MCF 10A (cell line): ENCODE results near the gene BAIAP2L2. TPM values are rescaled to one million over a fixed set of nuclear protein-coding genes. Genes with fewer than 3 reads are reported as not detected.

Source experiments
- BruUV-seq: library from RNA; stranded (reverse); fragments of 400-500 nt; replicated peaks from 2 replicates; lab custom pipeline; 2021; lab: Mats Ljungman, UMichigan
- CTCF ChIA-PET: fragments of 300-600 bp; sonication (Branson Sonifier 250); formaldehyde crosslinking; extraction: SDS; loops from one replicate; lab custom pipeline; 2021; ENCODE audit warnings: antibody characterized with exemption, inconsistent platforms; lab: Yijun Ruan, JAX
- POLR2A ChIA-PET: fragments of 300-600, 350-650 bp; sonication (Branson Sonifier 250); formaldehyde crosslinking; extraction: SDS; loops from one replicate; lab custom pipeline; 2020; ENCODE audit warnings: antibody characterized with exemption, inconsistent platforms; lab: Yijun Ruan, JAX
- DNase-seq: peaks from one replicate; pipeline ENCODE4 v3.0.0-alpha.2; 2018; ENCODE audit not compliant: unreplicated experiment
- H3K27ac Mint-ChIP-seq: one replicate; pipeline ENCODE4 v1.8.0; 2022; ENCODE audit warnings: mild to moderate bottlenecking, low read depth, mixed read lengths; ENCODE audit not compliant: unreplicated experiment
- H3K27me3 Mint-ChIP-seq: one replicate; pipeline ENCODE4 v1.8.0; 2022; ENCODE audit warnings: mixed read lengths; ENCODE audit not compliant: insufficient read depth, unreplicated experiment
- H3K36me3 Mint-ChIP-seq: one replicate; pipeline ENCODE4 v1.8.0; 2022; ENCODE audit warnings: mild to moderate bottlenecking, moderate library complexity, mixed read lengths; ENCODE audit not compliant: insufficient read depth, unreplicated experiment
- H3K4me1 Mint-ChIP-seq: one replicate; pipeline ENCODE4 v1.8.0; 2022; ENCODE audit warnings: mixed read lengths; ENCODE audit not compliant: insufficient read depth, unreplicated experiment
- H3K4me3 Mint-ChIP-seq: one replicate; pipeline ENCODE4 v1.8.0; 2022; ENCODE audit warnings: mild to moderate bottlenecking, moderate library complexity, mixed read lengths; ENCODE audit not compliant: unreplicated experiment
- H3K9me3 Mint-ChIP-seq: one replicate; pipeline ENCODE4 v1.8.0; 2022; ENCODE audit warnings: mixed read lengths; ENCODE audit not compliant: unreplicated experiment
- intact Hi-C: fragments of 100-400 bp; cut with micrococcal nuclease; formaldehyde crosslinking; loops from 2 replicates; pipeline ENCODE4 v1.14.1; 2022
- total RNA-seq: library from RNA; stranded (reverse); gene quantifications from 2 replicates; pipeline ENCODE4 v1.2.3, GENCODE V29; 2022
- TF ChIP-seq, protein P1 (sequence below): fragments of 200-600 bp; IDR thresholded peaks from one replicate; pipeline ENCODE4 v1.8.0; 2022; ENCODE audit warnings: antibody characterized with exemption, mild to moderate bottlenecking; ENCODE audit not compliant: unreplicated experiment

The BAIAP2L2 gene
- total RNA-seq, 1 experiment from 2014 or later: 7.1 TPM

- ChIA-PET CTCF (interaction anchor here (0.6 to 2.3 kb wide), 3 partner anchors 23 to 84 kb away, joined by 3 to 10 read pairs (median 3); no protein-coding TSS in a partner anchor), POLR2A (interaction anchor here (1.3 kb wide), 1 partner anchor 64 kb away, joined by 3 read pairs; the partner anchor contains the start of gene MAFF)
- no TSS peak for BruUV-seq
- no peaks in the 10 kb centered on the region for H3K9me3 Mint-ChIP-seq
- no peak overlapping the region for H3K4me3 Mint-ChIP-seq
- H3K27ac Mint-ChIP-seq: no peak overlapping the region
- no peaks in the 10 kb centered on the region for H3K27me3 Mint-ChIP-seq
- H3K36me3 Mint-ChIP-seq: peaks cover 8% of the 10 kb centered on the region
- no peak for DNase-seq
- TF ChIP-seq, protein P1, sequence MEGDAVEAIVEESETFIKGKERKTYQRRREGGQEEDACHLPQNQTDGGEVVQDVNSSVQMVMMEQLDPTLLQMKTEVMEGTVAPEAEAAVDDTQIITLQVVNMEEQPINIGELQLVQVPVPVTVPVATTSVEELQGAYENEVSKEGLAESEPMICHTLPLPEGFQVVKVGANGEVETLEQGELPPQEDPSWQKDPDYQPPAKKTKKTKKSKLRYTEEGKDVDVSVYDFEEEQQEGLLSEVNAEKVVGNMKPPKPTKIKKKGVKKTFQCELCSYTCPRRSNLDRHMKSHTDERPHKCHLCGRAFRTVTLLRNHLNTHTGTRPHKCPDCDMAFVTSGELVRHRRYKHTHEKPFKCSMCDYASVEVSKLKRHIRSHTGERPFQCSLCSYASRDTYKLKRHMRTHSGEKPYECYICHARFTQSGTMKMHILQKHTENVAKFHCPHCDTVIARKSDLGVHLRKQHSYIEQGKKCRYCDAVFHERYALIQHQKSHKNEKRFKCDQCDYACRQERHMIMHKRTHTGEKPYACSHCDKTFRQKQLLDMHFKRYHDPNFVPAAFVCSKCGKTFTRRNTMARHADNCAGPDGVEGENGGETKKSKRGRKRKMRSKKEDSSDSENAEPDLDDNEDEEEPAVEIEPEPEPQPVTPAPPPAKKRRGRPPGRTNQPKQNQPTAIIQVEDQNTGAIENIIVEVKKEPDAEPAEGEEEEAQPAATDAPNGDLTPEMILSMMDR: no peak
- H3K4me1 Mint-ChIP-seq: peaks cover 13% of the 10 kb centered on the region
- intact Hi-C loops: no loop called here
These were observed 27.6 kb upstream of the BAIAP2L2 start for GRCh38 chr22:38137876-38138687.

DNA sequence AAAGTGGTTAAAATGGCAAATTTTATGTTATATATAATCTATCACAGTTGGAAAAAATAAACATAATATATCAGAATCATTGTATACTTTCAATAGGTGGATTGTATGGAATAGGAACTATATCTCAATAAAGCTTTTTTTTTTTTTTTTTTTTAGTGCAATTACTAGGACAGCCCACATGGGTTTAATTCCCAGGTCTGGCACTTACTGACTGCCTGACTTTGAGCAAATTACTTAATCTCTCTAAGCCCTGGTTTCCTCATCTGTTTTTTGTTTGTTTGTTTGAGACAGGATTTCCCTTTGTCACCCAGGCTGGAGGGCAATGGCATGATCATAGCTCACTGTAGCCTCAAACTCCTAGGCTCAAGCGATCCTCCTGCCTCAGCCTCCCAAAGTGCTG is 26.1 kb upstream of the BAIAP2L2 start:
- intact Hi-C loops: no loop called here
- BruUV-seq: no TSS peak
- ChIA-PET CTCF (interaction anchor here (0.6 to 2.3 kb wide), 2 partner anchors 22 to 83 kb away, joined by 6 to 10 read pairs; no protein-coding TSS in a partner anchor), POLR2A (interaction anchor here (0.6 to 1.3 kb wide), 3 partner anchors 41 to 848 kb away, joined by 3 to 4 read pairs (median 3); no protein-coding TSS in a partner anchor)
- no peaks in the 10 kb centered on the region for H3K27me3 Mint-ChIP-seq
- no peak overlapping the region for H3K27ac Mint-ChIP-seq
- TF ChIP-seq, protein P1: no peak
- DNase-seq: no peak
- H3K4me3 Mint-ChIP-seq: no peak overlapping the region
- no peaks in the 10 kb centered on the region for H3K9me3 Mint-ChIP-seq
- peaks cover 14% of the 10 kb centered on the region for H3K36me3 Mint-ChIP-seq
- peaks cover 13% of the 10 kb centered on the region for H3K4me1 Mint-ChIP-seq

GRCh38 chr22:38135133-38135706 is 24.7 kb upstream of the BAIAP2L2 start:
- Mint-ChIP-seq H3K4me1 (peaks cover 13% of the 10 kb centered on the region), H3K36me3 (peaks cover 8% of the 10 kb centered on the region), H3K9me3 (no peaks in the 10 kb centered on the region), H3K27me3 (no peaks in the 10 kb centered on the region), H3K4me3 (peak overlapping the region; percentile 33), H3K27ac (peak overlapping the region; percentile 87)
- TF ChIP-seq, protein P1: no peak
- peak; percentile 96 for DNase-seq
- no TSS peak for BruUV-seq
- ChIA-PET CTCF (interaction anchor here (0.7 to 0.8 kb wide), 2 partner anchors 20 to 165 kb away, joined by 3 to 5 read pairs; no protein-coding TSS in a partner anchor), POLR2A (interaction anchor here (0.8 to 1.8 kb wide), 3 partner anchors 11 to 84 kb away, joined by 3 to 5 read pairs (median 4); partner anchors contain the start of gene MAFF)
- intact Hi-C loops: no loop called here

DNA sequence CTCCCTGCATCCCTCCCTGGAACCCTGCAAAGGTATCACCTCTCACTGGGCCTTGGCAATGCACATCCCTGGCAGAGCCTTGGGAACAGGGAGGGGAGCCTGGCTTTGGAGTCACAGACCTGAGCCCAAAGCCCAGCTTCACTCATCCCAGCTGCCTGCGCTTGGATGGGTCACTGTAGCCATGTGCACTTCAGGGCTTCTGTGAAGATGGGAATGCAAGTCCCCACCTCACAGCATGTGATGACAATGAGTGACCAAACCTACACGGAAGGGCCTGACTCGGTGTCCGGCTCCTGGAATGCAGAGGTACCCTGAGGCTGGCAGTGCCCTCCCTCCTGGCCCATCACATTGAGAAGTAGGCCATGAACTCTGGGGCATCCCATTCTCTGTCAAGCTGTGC is 22.8 kb upstream of the BAIAP2L2 start:
- Mint-ChIP-seq H3K9me3 (no peaks in the 10 kb centered on the region), H3K4me1 (peaks cover 13% of the 10 kb centered on the region), H3K27ac (no peak overlapping the region), H3K36me3 (peaks cover 8% of the 10 kb centered on the region), H3K4me3 (no peak overlapping the region), H3K27me3 (no peaks in the 10 kb centered on the region)
- TF ChIP-seq, protein P1: no peak
- ChIA-PET CTCF (no interaction called here), POLR2A (interaction anchor here (1.8 kb wide), 1 partner anchor 9 kb away, joined by 4 read pairs; no protein-coding TSS in a partner anchor)
- intact Hi-C loops: no loop called here
- BruUV-seq: no TSS peak
- no peak for DNase-seq
